Upper lobe of left lung (tissue), 4 donors: ENCODE results near the gene STX3.

ENCODE experiments used
- CTCF ChIP-seq, 6 experiments: fragments of 450-650 bp in 4 of 6; fragments of 200-600 bp in 2 of 6; sonication (generic) in 2 of 6; IDR thresholded peaks; one replicate each; pipeline ENCODE4 v1.5.1; 2016 to 2019; ENCODE audit warnings: antibody characterized with exemption in 6 of 6
- EP300 ChIP-seq, 4 donors: sonication (generic); formaldehyde crosslinking; IDR thresholded peaks; one replicate each; pipeline ENCODE4 v1.5.1; 2017; ENCODE audit warnings: antibody characterized with exemption in 4 of 4, control low read depth in 2 of 4
- POLR2A ChIP-seq, 4 donors: fragments of 450-650 bp; IDR thresholded peaks; one replicate each; pipeline ENCODE4 v1.5.1; 2016 to 2017; ENCODE audit warnings: antibody characterized with exemption in 4 of 4, mild to moderate bottlenecking in 2 of 4

- no peak for TF ChIP-seq CTCF (IDR thresholded peaks at IDR 0.05)
- no peak for TF ChIP-seq POLR2A (IDR thresholded peaks at IDR 0.05)
- no peak for TF ChIP-seq EP300 (IDR thresholded peaks at IDR 0.05)
Observed at GRCh38 chr11:59754494-59754858, 700 bp upstream of the STX3 start.
